Esophagus squamous epithelium (tissue), 4 donors: ENCODE measurements around the gene FAF2.

Source experiments
- POLR2A ChIP-seq, 4 donors: fragments of 450-650 bp; IDR thresholded peaks; one replicate each; pipeline ENCODE4 v1.6.1; 2017; ENCODE audit warnings: antibody characterized with exemption in 4 of 4, mild to moderate bottlenecking in 4 of 4, moderate library complexity in 3 of 4
- TF ChIP-seq, protein P1 (sequence below), 6 experiments: fragments of 450-650 bp in 4 of 6; fragments of 200-600 bp in 2 of 6; sonication (generic) in 2 of 6; IDR thresholded peaks; one replicate each; pipeline ENCODE4 v1.5.1; 2016 to 2019; ENCODE audit warnings: antibody characterized with exemption in 6 of 6, mild to moderate bottlenecking in 4 of 6, moderate library complexity in 4 of 6

GRCh38 chr5:176533390-176533789, 85.2 kb downstream of the FAF2 start:
- TF ChIP-seq POLR2A (IDR thresholded peaks at IDR 0.05): no peak
- TF ChIP-seq, protein P1, sequence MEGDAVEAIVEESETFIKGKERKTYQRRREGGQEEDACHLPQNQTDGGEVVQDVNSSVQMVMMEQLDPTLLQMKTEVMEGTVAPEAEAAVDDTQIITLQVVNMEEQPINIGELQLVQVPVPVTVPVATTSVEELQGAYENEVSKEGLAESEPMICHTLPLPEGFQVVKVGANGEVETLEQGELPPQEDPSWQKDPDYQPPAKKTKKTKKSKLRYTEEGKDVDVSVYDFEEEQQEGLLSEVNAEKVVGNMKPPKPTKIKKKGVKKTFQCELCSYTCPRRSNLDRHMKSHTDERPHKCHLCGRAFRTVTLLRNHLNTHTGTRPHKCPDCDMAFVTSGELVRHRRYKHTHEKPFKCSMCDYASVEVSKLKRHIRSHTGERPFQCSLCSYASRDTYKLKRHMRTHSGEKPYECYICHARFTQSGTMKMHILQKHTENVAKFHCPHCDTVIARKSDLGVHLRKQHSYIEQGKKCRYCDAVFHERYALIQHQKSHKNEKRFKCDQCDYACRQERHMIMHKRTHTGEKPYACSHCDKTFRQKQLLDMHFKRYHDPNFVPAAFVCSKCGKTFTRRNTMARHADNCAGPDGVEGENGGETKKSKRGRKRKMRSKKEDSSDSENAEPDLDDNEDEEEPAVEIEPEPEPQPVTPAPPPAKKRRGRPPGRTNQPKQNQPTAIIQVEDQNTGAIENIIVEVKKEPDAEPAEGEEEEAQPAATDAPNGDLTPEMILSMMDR (IDR thresholded peaks at IDR 0.05): no peak
